Stimulated activated naive CD8-positive, alpha-beta T cell treated with anti-CD3 and anti-CD28 coated beads, Interleukin-15, Interleukin-2, amounts not matched to agents 100 U/mL and 50 U/mL, for 24 hours (primary cell): ENCODE measurements around the gene COL18A1.
A peak's percentile ranks its signal among the peaks of the same experiment; 100 is the strongest.

Source experiments
- ATAC-seq: fragments of 150-1000 bp; cut with Tn5 transposase; one replicate; pipeline ENCODE4 v1.10.0; 2021
- DNase-seq: peaks from one replicate; pipeline ENCODE4 v3.0.0; 2021

Gene COL18A1

GRCh38 chr21:45480701-45481500 is 75.9 kb downstream of the COL18A1 start:
- no peak for DNase-seq
- no peak for ATAC-seq

GRCh38 chr21:45481566-45481965 is 76.6 kb downstream of the COL18A1 start:
- ATAC-seq (no peak), DNase-seq (no peak)

- DNase-seq (no peak), ATAC-seq (no peak)
Observed at GRCh38 chr21:45481977-45482898, 77.3 kb downstream of the COL18A1 start.

GRCh38 chr21:45482899-45483821 is 78.2 kb downstream of the COL18A1 start:
- DNase-seq = peak; percentile 62
- ATAC-seq = peak; percentile 20

GRCh38 chr21:45484318-45484717 is 79.4 kb downstream of the COL18A1 start:
- DNase-seq (no peak), ATAC-seq (no peak)

- DNase-seq = no peak
Observed at GRCh38 chr21:45485686-45486442, 80.9 kb downstream of the COL18A1 start.

GRCh38 chr21:45486443-45487160 is 81.6 kb downstream of the COL18A1 start:
- DNase-seq = no peak
- ATAC-seq = no peak

More at GRCh38 chr21:45485686-45486442, 80.9 kb downstream of the COL18A1 start:
- no peak for ATAC-seq

GRCh38 chr21:45487161-45487806 is 82.3 kb downstream of the COL18A1 start:
- no peak for DNase-seq
- no peak for ATAC-seq

GRCh38 chr21:45487891-45488600 is 83.1 kb downstream of the COL18A1 start:
- no peak for ATAC-seq
- DNase-seq = no peak

- DNase-seq = no peak
Observed at GRCh38 chr21:45488931-45489721, 84.2 kb downstream of the COL18A1 start.

GRCh38 chr21:45489722-45489982 is 84.7 kb downstream of the COL18A1 start:
- DNase-seq (no peak), ATAC-seq (no peak)

More at GRCh38 chr21:45488931-45489721, 84.2 kb downstream of the COL18A1 start:
- ATAC-seq = no peak

- ATAC-seq (no peak), DNase-seq (no peak)
Observed at GRCh38 chr21:45490049-45490731, 85.2 kb downstream of the COL18A1 start.

GRCh38 chr21:45491056-45491455 is 86.1 kb downstream of the COL18A1 start:
- no peak for DNase-seq
- no peak for ATAC-seq

- DNase-seq = no peak
- ATAC-seq = no peak
Observed at GRCh38 chr21:45491623-45492022, 86.7 kb downstream of the COL18A1 start.

GRCh38 chr21:45492765-45493164 is 87.8 kb downstream of the COL18A1 start:
- ATAC-seq (no peak), DNase-seq (no peak)

GRCh38 chr21:45493401-45494001 is 88.5 kb downstream of the COL18A1 start:
- DNase-seq (no peak), ATAC-seq (no peak)

GRCh38 chr21:45494135-45494850 is 89.3 kb downstream of the COL18A1 start:
- DNase-seq (no peak), ATAC-seq (no peak)
